DND-41 (cell line): ENCODE results near the gene SPANXA2.

ENCODE experiments used
- EZH2 ChIP-seq: IDR thresholded peaks from 3 replicates; pipeline ENCODE4 v1.6.1; 2012; ENCODE audit warnings: borderline replicate concordance, low read depth, mild to moderate bottlenecking, moderate library complexity, low read length, inconsistent platforms; ENCODE audit not compliant: severe bottlenecking
- TF ChIP-seq, protein P1 (sequence below): IDR thresholded peaks from 2 replicates; pipeline ENCODE4 v1.5.1; 2012; ENCODE audit warnings: borderline replicate concordance, low read length, moderate library complexity, mild to moderate bottlenecking; ENCODE audit not compliant: poor library complexity, severe bottlenecking; ENCODE audit errors: extremely low read depth

- TF ChIP-seq, protein P1, sequence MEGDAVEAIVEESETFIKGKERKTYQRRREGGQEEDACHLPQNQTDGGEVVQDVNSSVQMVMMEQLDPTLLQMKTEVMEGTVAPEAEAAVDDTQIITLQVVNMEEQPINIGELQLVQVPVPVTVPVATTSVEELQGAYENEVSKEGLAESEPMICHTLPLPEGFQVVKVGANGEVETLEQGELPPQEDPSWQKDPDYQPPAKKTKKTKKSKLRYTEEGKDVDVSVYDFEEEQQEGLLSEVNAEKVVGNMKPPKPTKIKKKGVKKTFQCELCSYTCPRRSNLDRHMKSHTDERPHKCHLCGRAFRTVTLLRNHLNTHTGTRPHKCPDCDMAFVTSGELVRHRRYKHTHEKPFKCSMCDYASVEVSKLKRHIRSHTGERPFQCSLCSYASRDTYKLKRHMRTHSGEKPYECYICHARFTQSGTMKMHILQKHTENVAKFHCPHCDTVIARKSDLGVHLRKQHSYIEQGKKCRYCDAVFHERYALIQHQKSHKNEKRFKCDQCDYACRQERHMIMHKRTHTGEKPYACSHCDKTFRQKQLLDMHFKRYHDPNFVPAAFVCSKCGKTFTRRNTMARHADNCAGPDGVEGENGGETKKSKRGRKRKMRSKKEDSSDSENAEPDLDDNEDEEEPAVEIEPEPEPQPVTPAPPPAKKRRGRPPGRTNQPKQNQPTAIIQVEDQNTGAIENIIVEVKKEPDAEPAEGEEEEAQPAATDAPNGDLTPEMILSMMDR = no peak
- no peak for TF ChIP-seq EZH2
These were observed 49.0 kb downstream of the SPANXA2 start for GRCh38 chrX:141638550-141638949.
